ENCODE data around the gene GNAI3. TPM values are rescaled to one million over a fixed set of nuclear protein-coding genes. Genes with fewer than 3 reads are reported as not detected.

GNAI3 gene
- total RNA-seq, 1 donor from 2014 or later, result 2.8 TPM

GRCh38 chr1:109543988-109544735 is 4.3 kb upstream of the GNAI3 start:
- TF ChIP-seq, protein P1, sequence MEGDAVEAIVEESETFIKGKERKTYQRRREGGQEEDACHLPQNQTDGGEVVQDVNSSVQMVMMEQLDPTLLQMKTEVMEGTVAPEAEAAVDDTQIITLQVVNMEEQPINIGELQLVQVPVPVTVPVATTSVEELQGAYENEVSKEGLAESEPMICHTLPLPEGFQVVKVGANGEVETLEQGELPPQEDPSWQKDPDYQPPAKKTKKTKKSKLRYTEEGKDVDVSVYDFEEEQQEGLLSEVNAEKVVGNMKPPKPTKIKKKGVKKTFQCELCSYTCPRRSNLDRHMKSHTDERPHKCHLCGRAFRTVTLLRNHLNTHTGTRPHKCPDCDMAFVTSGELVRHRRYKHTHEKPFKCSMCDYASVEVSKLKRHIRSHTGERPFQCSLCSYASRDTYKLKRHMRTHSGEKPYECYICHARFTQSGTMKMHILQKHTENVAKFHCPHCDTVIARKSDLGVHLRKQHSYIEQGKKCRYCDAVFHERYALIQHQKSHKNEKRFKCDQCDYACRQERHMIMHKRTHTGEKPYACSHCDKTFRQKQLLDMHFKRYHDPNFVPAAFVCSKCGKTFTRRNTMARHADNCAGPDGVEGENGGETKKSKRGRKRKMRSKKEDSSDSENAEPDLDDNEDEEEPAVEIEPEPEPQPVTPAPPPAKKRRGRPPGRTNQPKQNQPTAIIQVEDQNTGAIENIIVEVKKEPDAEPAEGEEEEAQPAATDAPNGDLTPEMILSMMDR (IDR thresholded peaks at IDR 0.05), result no peak
- no peaks in the 10 kb centered on the region for H3K27me3 ChIP-seq
- DNase-seq (ENCODE audit: low spot score in 2 of 2), result no peak
- no peaks in the 10 kb centered on the region for H3K36me3 ChIP-seq
- peaks cover 0 to 9% of the 10 kb centered on the region in 2 donors for H3K4me1 ChIP-seq
- intact Hi-C loops (cut with DNase I), result no loop called here
- H3K9me3 ChIP-seq, result no peaks in the 10 kb centered on the region
- H3K27ac ChIP-seq, result no peak overlapping the region
- no peak overlapping the region for H3K4me3 ChIP-seq

- no peaks in the 10 kb centered on the region for H3K36me3 ChIP-seq
- TF ChIP-seq, protein P1 (IDR thresholded peaks at IDR 0.05), result peak; percentile 82 to 87 (median 82)
- peaks cover 0 to 19% of the 10 kb centered on the region in 2 donors for H3K4me1 ChIP-seq
- DNase-seq (ENCODE audit: low spot score in 2 of 2), result peak in 1 of 2 donors; percentile 96
- peak overlapping the region; percentile 94 to 95 for H3K27ac ChIP-seq
- peak overlapping the region; percentile 83 to 92 for H3K4me3 ChIP-seq
- H3K27me3 ChIP-seq, result no peaks in the 10 kb centered on the region
- intact Hi-C loops (cut with DNase I), result loop anchor here (1.0 to 5.0 kb wide), 2 partner anchors 96 to 227 kb away; no protein-coding TSS in a partner anchor
- no peaks in the 10 kb centered on the region for H3K9me3 ChIP-seq
These were observed 1.9 kb upstream of the GNAI3 start for GRCh38 chr1:109546311-109547109.

DNA sequence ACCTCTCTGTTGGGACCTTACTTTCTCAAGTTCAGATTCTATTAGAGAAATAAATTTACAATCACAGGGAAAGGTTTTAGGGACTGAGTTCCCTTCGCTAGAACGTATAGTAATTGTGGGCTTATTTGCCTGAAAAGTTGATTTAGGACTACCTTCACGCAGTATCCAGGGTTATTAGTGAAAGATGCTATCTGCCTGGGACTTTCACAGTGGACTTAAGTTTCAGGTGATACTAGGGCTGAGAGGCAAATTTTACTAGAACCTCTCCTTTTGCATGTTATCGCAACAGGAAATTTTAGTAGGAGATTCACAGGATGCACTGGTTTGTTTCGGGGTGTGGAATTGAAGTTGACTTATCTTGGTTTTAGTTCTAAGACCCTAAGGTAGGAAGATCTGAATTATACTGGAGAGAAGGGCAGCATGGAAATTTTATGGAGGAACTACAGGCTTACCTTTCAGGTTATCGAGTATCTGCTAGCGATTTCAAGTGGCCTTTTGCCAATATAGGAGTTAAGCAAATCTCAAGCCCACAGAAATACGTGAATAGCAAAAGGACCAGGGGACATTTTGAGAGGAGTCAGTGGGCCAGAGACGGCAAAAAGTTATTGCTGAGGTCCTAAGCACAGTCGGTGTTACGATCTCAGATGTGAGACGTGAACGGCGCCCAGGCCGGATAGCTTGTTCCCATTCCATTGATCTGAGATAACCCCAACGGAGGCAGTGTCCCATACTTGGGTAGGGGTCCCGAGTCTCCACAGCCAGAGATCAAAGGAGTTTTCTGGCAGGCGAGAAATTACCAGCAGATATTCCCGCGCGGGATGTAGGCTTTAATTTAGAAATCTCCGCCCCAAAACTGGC is 723 bp upstream of the GNAI3 start:
- Histone ChIP-seq H3K27me3 (no peaks in the 10 kb centered on the region), H3K4me1 (peaks cover 0 to 23% of the 10 kb centered on the region in 2 donors)
- intact Hi-C loops (cut with DNase I), result loop anchor here (1.0 to 5.0 kb wide), 4 partner anchors 74 to 437 kb away; partner anchors contain the start of genes AHCYL1 and GSTM1

GRCh38 chr1:109556563-109556962 is 8.1 kb downstream of the GNAI3 start:
- Histone ChIP-seq H3K4me3 (no peak overlapping the region), H3K9me3 (no peaks in the 10 kb centered on the region), H3K4me1 (peaks cover 0 to 15% of the 10 kb centered on the region in 2 donors), H3K27ac (no peak overlapping the region), H3K36me3 (no peaks in the 10 kb centered on the region), H3K27me3 (no peaks in the 10 kb centered on the region)
- intact Hi-C loops (cut with DNase I), result no loop called here
- TF ChIP-seq, protein P1 (IDR thresholded peaks at IDR 0.05), result no peak
- no peak for DNase-seq (ENCODE audit: low spot score in 2 of 2)

More for the DNA sequence above, 723 bp upstream of the GNAI3 start:
- Histone ChIP-seq H3K4me3 (peak overlapping the region; percentile 83 to 92), H3K9me3 (no peaks in the 10 kb centered on the region), H3K36me3 (no peaks in the 10 kb centered on the region), H3K27ac (peak overlapping the region; percentile 94 to 95)
- no peak for DNase-seq (ENCODE audit: low spot score in 2 of 2)
- TF ChIP-seq, protein P1 (IDR thresholded peaks at IDR 0.05), result no peak

GRCh38 chr1:109557520-109557919 is 9.1 kb downstream of the GNAI3 start:
- TF ChIP-seq, protein P1 (IDR thresholded peaks at IDR 0.05), result no peak
- no peak overlapping the region for H3K27ac ChIP-seq
- H3K27me3 ChIP-seq, result no peaks in the 10 kb centered on the region
- H3K4me1 ChIP-seq, result peaks cover 0 to 18% of the 10 kb centered on the region in 2 donors
- H3K36me3 ChIP-seq, result no peaks in the 10 kb centered on the region
- no peak for DNase-seq (ENCODE audit: low spot score in 2 of 2)
- intact Hi-C loops (cut with DNase I), result no loop called here
- no peaks in the 10 kb centered on the region for H3K9me3 ChIP-seq
- H3K4me3 ChIP-seq, result no peak overlapping the region

All from ascending aorta (tissue), 2 donors.